CD4-positive, alpha-beta T cell (primary cell): ENCODE data around the gene HSDL2. TPM values are rescaled to one million over a fixed set of nuclear protein-coding genes. Genes with fewer than 3 reads are reported as not detected.

Source experiments
- ATAC-seq: fragments of 200-7000 bp; cut with Tn5 transposase; one replicate; pipeline ENCODE4 v1.10.0; 2022; ENCODE audit warnings: mild to moderate bottlenecking; ENCODE audit not compliant: poor library complexity
- CTCF ChIA-PET: fragments of 350-600 bp; sonication (Branson Sonifier 250); formaldehyde crosslinking; loops from one replicate; lab custom pipeline; 2021; ENCODE audit warnings: antibody characterized with exemption, inconsistent platforms; lab: Charles Lee
- POLR2A ChIA-PET: fragments of 350-600 bp; sonication (Branson Sonifier 250); formaldehyde crosslinking; loops from one replicate; lab custom pipeline; 2021; ENCODE audit warnings: antibody characterized with exemption, inconsistent platforms; lab: Charles Lee
- DNase-seq, 14 experiments: peaks; one replicate each; pipeline ENCODE4 v3.0.0-alpha.2; 2013 to 2020; ENCODE audit warnings: mixed read lengths in 2 of 14
- H3K27ac ChIP-seq, 2 donors: one replicate each; pipeline versions ENCODE4 v1.5.1 to v1.7.0; 2013; ENCODE audit warnings: low read length in 2 of 2, low read depth in 1 of 2, mild to moderate bottlenecking in 1 of 2
- H3K27me3 ChIP-seq, 2 experiments: 1 replicate in 1 of 2; 2 replicates in 1 of 2; pipeline versions ENCODE4 v1.6.1 to v1.7.0; 2013; ENCODE audit warnings: low read length in 2 of 2, control low read depth in 1 of 2, mild to moderate bottlenecking in 1 of 2, moderate library complexity in 1 of 2; ENCODE audit not compliant: insufficient read depth in 2 of 2, control insufficient read depth in 1 of 2
- H3K36me3 ChIP-seq: one replicate; pipeline ENCODE4 v1.6.1; 2013; ENCODE audit warnings: low read length, control low read depth; ENCODE audit not compliant: insufficient read depth
- H3K4me1 ChIP-seq: one replicate; pipeline ENCODE4 v1.6.1; 2013; ENCODE audit warnings: low read length, control low read depth; ENCODE audit not compliant: insufficient read depth
- H3K4me3 ChIP-seq: one replicate; pipeline ENCODE4 v1.5.1; 2013; ENCODE audit warnings: mild to moderate bottlenecking, low read length, moderate library complexity
- H3K9me3 ChIP-seq, 2 experiments: 1 replicate in 1 of 2; 2 replicates in 1 of 2; pipeline versions ENCODE4 v1.6.1 to v1.7.0; 2013; ENCODE audit warnings: low read length in 2 of 2, mild to moderate bottlenecking in 2 of 2, control low read depth in 1 of 2, moderate library complexity in 1 of 2; ENCODE audit not compliant: control insufficient read depth in 1 of 2, insufficient read depth in 1 of 2
- H3K27ac Mint-ChIP-seq: one replicate; pipeline ENCODE4 v1.8.0; 2020; ENCODE audit warnings: mixed read lengths
- H3K27me3 Mint-ChIP-seq: one replicate; pipeline ENCODE4 v1.8.0; 2021; ENCODE audit warnings: mixed read lengths
- H3K36me3 Mint-ChIP-seq: one replicate; pipeline ENCODE4 v1.8.0; 2021; ENCODE audit warnings: low read depth, mixed read lengths
- H3K4me1 Mint-ChIP-seq: one replicate; pipeline ENCODE4 v1.8.0; 2021; ENCODE audit warnings: low read depth, mixed read lengths
- H3K4me3 Mint-ChIP-seq: one replicate; pipeline ENCODE4 v1.8.0; 2020; ENCODE audit warnings: mild to moderate bottlenecking, mixed read lengths
- H3K9me3 Mint-ChIP-seq: one replicate; pipeline ENCODE4 v1.8.0; 2020; ENCODE audit warnings: mixed read lengths
- CTCF ChIP-seq: fragments of 200-600 bp; IDR thresholded peaks from one replicate; pipeline ENCODE4 v1.8.0; 2022; ENCODE audit warnings: antibody characterized with exemption, mild to moderate bottlenecking
- intact Hi-C, 2 experiments: fragments of 100-400 bp; cut with DNase I in 1 of 2; cut with micrococcal nuclease in 1 of 2; formaldehyde crosslinking; loops; one replicate each; pipeline versions ENCODE4 v1.15.1 to v1.9.0; 2023 to 2025; cut with DNase I, micrococcal nuclease
- total RNA-seq, 174 experiments: library from RNA in 2 of 174; stranded (reverse) in 2 of 174; gene quantifications; one replicate each; pipeline ENCODE4 v1.2.3 and lab custom pipeline; 2021 to 2026

Gene HSDL2
- total RNA-seq, 2 experiments from 2014 or later, result 3.8 to 4.9 TPM

GRCh38 chr9:112479221-112479620, 99.3 kb downstream of the HSDL2 start:
- no peak for TF ChIP-seq CTCF
- DNase-seq, result no peak
- Mint-ChIP-seq H3K4me1 (no peaks in the 10 kb centered on the region), H3K4me3 (no peak overlapping the region), H3K27ac (no peak overlapping the region), H3K27me3 (no peaks in the 10 kb centered on the region), H3K36me3 (peaks cover 22% of the 10 kb centered on the region), H3K9me3 (peaks cover 2% of the 10 kb centered on the region)
- POLR2A ChIA-PET, result no interaction called here
- intact Hi-C loops, result no loop called here
- ATAC-seq, result no peak
- Histone ChIP-seq H3K27ac (no peak overlapping the region), H3K9me3 (peaks cover 0 to 3% of the 10 kb centered on the region in 2 experiments), H3K36me3 (no peaks in the 10 kb centered on the region), H3K4me1 (no peaks in the 10 kb centered on the region), H3K27me3 (no peaks in the 10 kb centered on the region), H3K4me3 (no peak overlapping the region)
- CTCF ChIA-PET, result no interaction called here

GRCh38 chr9:112484607-112485006, 104.7 kb downstream of the HSDL2 start:
- POLR2A ChIA-PET, result interaction anchor here (1.2 kb wide), 1 partner anchor 233 kb away, joined by 3 read pairs; the partner anchor contains the start of gene INIP
- no peak overlapping the region for H3K27ac Mint-ChIP-seq

GRCh38 chr9:112485574-112485973, 105.7 kb downstream of the HSDL2 start:
- no peaks in the 10 kb centered on the region for H3K27me3 Mint-ChIP-seq
- Histone ChIP-seq H3K27ac (no peak overlapping the region), H3K4me3 (peak overlapping the region; percentile 69)

More at GRCh38 chr9:112484607-112485006, 104.7 kb downstream of the HSDL2 start:
- Histone ChIP-seq H3K27ac (no peak overlapping the region), H3K27me3 (no peaks in the 10 kb centered on the region), H3K4me3 (no peak overlapping the region), H3K9me3 (no peaks in the 10 kb centered on the region), H3K4me1 (peaks cover 18% of the 10 kb centered on the region), H3K36me3 (no peaks in the 10 kb centered on the region)
- DNase-seq (no peak), ATAC-seq (no peak)
- CTCF ChIA-PET, result no interaction called here
- H3K4me3 Mint-ChIP-seq, result no peak overlapping the region
- no peaks in the 10 kb centered on the region for H3K9me3 Mint-ChIP-seq
- H3K27me3 Mint-ChIP-seq, result no peaks in the 10 kb centered on the region
- peaks cover 16% of the 10 kb centered on the region for H3K36me3 Mint-ChIP-seq
- peaks cover 30% of the 10 kb centered on the region for H3K4me1 Mint-ChIP-seq
- TF ChIP-seq CTCF, result no peak
- intact Hi-C loops, result loop anchor here in 1 of 2 experiments (2.0 to 10.0 kb wide), 6 partner anchors 152 to 1000 kb away; partner anchors contain the start of genes DNAJC25, ECPAS, GNG10 and INIP

More at GRCh38 chr9:112485574-112485973, 105.7 kb downstream of the HSDL2 start:
- H3K36me3 Mint-ChIP-seq, result peaks cover 16% of the 10 kb centered on the region
- intact Hi-C loops, result loop anchor here in 1 of 2 experiments (2.0 to 10.0 kb wide), 6 partner anchors 153 to 1001 kb away; partner anchors contain the start of genes DNAJC25, ECPAS, GNG10 and INIP
- ChIA-PET CTCF (interaction anchor here (0.7 kb wide), 1 partner anchor 307 kb away, joined by 3 read pairs; no protein-coding TSS in a partner anchor), POLR2A (interaction anchor here (0.6 to 2.8 kb wide), 12 partner anchors 9 to 960 kb away, joined by 3 to 18 read pairs (median 4); partner anchors contain the start of genes DNAJC25, HSDL2, INIP and PTBP3)
- TF ChIP-seq CTCF, result no peak
- H3K27ac Mint-ChIP-seq, result peak overlapping the region; percentile 78
- peak overlapping the region; percentile 93 for H3K4me3 Mint-ChIP-seq
- no peaks in the 10 kb centered on the region for H3K36me3 ChIP-seq
- DNase-seq (no peak), ATAC-seq (no peak)
- peaks cover 18% of the 10 kb centered on the region for H3K4me1 ChIP-seq
- no peaks in the 10 kb centered on the region for H3K9me3 Mint-ChIP-seq
- H3K4me1 Mint-ChIP-seq, result peaks cover 39% of the 10 kb centered on the region
- no peaks in the 10 kb centered on the region for H3K9me3 ChIP-seq
- H3K27me3 ChIP-seq, result no peaks in the 10 kb centered on the region
